BE2C (cell line): ENCODE data around the gene KBTBD3.

Experiments used
- DNase-seq: peaks from one replicate; pipeline ENCODE4 v3.0.0-alpha.2; 2020
- H3K27me3 ChIP-seq: fragments of 250-450 bp; sonication (Bioruptor Pico); 2 replicates; pipeline ENCODE4 v1.5.1; 2020; ENCODE audit warnings: mild to moderate bottlenecking
- H3K36me3 ChIP-seq: fragments of 250-450 bp; sonication (Bioruptor Pico); 2 replicates; pipeline ENCODE4 v1.5.1; 2020; ENCODE audit warnings: mild to moderate bottlenecking
- H3K4me1 ChIP-seq: fragments of 250-450 bp; sonication (Bioruptor Pico); 2 replicates; pipeline ENCODE4 v1.5.1; 2020
- H3K4me3 ChIP-seq: 2 replicates; pipeline ENCODE4 v1.5.1; 2011; ENCODE audit warnings: low read depth, low read length
- H3K9me3 ChIP-seq: fragments of 250-450 bp; sonication (Bioruptor Pico); 2 replicates; pipeline ENCODE4 v1.5.1; 2020
- TF ChIP-seq, protein P1 (sequence below): IDR thresholded peaks from 2 replicates; pipeline ENCODE4 v1.5.1; 2012; ENCODE audit warnings: mild to moderate bottlenecking, low read depth, low read length

Gene KBTBD3

DNA sequence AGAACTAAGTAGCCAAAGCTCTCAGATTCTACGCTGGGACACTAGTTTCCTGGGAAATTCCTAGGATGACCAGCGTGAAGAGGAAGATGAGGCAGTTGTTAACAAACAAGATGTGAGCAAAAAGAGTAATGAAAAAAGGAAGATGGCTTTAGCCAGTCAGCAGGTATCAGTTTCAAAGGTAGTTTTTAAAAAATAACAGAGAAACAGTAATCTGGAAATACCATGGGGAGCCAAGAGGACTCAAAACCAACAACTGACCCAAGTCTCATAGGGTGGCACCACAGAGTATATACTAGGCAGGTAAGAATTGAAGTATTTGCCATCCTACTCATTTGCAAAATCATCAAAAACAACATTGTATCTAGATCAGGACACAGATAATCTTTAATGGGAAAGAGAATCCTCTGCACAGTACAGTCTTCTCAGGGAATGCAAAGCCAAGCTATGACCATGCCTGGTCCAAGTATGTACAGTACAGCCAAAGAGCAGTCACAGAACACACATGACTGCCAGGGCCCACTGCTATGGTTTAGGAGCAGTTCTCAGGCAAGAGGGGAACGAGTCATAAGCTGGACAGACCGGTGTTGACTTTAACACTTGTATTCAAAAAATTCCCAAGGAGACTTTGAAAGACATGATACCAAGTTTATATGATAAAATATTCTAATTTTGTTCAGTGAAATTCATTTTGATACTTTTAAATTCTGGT, 75.7 kb downstream of the KBTBD3 start:
- no peaks in the 10 kb centered on the region for H3K9me3 ChIP-seq
- H3K4me3 ChIP-seq = no peak overlapping the region
- TF ChIP-seq, protein P1, sequence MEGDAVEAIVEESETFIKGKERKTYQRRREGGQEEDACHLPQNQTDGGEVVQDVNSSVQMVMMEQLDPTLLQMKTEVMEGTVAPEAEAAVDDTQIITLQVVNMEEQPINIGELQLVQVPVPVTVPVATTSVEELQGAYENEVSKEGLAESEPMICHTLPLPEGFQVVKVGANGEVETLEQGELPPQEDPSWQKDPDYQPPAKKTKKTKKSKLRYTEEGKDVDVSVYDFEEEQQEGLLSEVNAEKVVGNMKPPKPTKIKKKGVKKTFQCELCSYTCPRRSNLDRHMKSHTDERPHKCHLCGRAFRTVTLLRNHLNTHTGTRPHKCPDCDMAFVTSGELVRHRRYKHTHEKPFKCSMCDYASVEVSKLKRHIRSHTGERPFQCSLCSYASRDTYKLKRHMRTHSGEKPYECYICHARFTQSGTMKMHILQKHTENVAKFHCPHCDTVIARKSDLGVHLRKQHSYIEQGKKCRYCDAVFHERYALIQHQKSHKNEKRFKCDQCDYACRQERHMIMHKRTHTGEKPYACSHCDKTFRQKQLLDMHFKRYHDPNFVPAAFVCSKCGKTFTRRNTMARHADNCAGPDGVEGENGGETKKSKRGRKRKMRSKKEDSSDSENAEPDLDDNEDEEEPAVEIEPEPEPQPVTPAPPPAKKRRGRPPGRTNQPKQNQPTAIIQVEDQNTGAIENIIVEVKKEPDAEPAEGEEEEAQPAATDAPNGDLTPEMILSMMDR = no peak
- peaks cover 4% of the 10 kb centered on the region; the same call in 1 of the 2 replicates for H3K4me1 ChIP-seq
- H3K36me3 ChIP-seq = peaks cover 34% of the 10 kb centered on the region
- DNase-seq = no peak
- no peaks in the 10 kb centered on the region for H3K27me3 ChIP-seq
